BJ (cell line): ENCODE data around the gene SLC35D2. TPM values are rescaled to one million over a fixed set of nuclear protein-coding genes. Genes with fewer than 3 reads are reported as not detected.

ENCODE experiments used
- CTCF ChIA-PET: fragments of 350-600 bp; formaldehyde crosslinking; extraction: SDS; loops from one replicate; lab custom pipeline; 2021; ENCODE audit warnings: antibody characterized with exemption, inconsistent platforms; lab: Yijun Ruan, JAX
- POLR2A ChIA-PET: fragments of 300-600 bp; sonication (Branson Sonifier 250); formaldehyde crosslinking; extraction: SDS; loops from one replicate; lab custom pipeline; 2021; ENCODE audit warnings: antibody characterized with exemption; lab: Charles Lee
- DNase-seq: peaks from one replicate; pipeline ENCODE4 v3.0.0-alpha.2; 2011; ENCODE audit warnings: low read depth
- H3K27me3 ChIP-seq: 2 replicates; pipeline ENCODE4 v1.6.0; 2011; ENCODE audit warnings: low read length; ENCODE audit not compliant: control insufficient read depth, insufficient read depth
- H3K36me3 ChIP-seq: 2 replicates; pipeline ENCODE4 v1.5.1; 2011; ENCODE audit warnings: low read length; ENCODE audit not compliant: control insufficient read depth, insufficient read depth
- H3K4me3 ChIP-seq: 2 replicates; pipeline ENCODE4 v1.5.1; 2011; ENCODE audit warnings: low read depth, mild to moderate bottlenecking, control low read depth, low read length
- polyA plus RNA-seq: library from polyadenylated mRNA; depleted of rRNA; stranded (reverse); fragments of >200 nt; gene quantifications from 2 replicates; pipeline ENCODE4 v1.2.3, GENCODE V29; 2011
- TF ChIP-seq, protein P1 (sequence below): IDR thresholded peaks from 2 replicates; pipeline ENCODE4 v1.5.1; 2011; ENCODE audit warnings: low read depth, mild to moderate bottlenecking, control low read depth, inconsistent platforms, low read length, moderate library complexity; ENCODE audit not compliant: insufficient read depth

The SLC35D2 gene
- polyA plus RNA-seq, 1 experiment = 11.3 TPM

DNA sequence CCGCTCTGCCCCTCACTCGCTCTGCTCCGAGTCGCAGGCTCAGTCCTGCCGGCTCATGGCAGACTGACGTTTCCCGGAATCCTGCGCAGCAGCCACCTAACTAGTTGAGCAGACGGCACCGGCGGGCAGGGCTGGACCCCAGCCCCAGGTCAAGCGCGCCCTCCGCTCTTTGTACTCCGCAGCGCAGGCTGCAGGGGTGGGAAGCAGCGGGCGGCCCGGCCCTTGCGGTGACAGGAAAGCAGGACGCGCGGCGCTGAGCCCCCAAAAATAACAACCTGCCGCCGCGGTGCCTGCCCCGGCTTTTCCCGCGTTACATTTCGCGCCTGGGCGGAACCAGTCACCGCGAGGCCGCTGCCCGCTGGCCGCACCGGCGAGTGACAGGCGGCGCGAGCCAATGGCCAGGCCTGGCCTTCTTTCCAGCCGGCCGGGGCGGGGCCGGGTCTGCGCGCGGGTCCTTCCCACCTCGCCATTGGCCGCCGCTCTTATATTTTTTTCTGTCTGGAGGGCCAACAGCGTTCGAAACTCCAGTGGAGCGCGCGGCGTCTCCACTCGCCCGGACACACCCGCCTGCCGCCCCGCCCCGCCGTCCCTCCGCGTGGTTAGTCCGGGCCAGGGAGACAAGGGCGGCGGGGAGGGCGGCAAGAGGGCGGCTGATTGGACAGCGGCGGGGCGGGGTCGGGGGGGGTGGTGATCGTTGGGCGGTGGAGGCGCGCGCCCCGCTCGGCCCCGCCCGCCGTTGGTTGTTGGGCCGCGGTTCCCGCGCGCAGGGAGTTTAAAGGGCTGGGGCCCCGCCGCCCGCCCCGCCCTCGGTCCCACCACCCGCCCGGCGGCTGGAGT is 34.8 kb upstream of the SLC35D2 start, which contains the start of gene ZNF367:
TSS of gene ZNF367 (minus strand) at position 288 of the 837 bp plus-strand sequence. CDS start 338 bp downstream, outside the sequence.
- peak within 1 kb of the TSS; percentile 82 for H3K4me3 ChIP-seq
- no peaks in the 10 kb centered on the region for H3K27me3 ChIP-seq
- POLR2A ChIA-PET = no interaction called here
- TF ChIP-seq, protein P1, sequence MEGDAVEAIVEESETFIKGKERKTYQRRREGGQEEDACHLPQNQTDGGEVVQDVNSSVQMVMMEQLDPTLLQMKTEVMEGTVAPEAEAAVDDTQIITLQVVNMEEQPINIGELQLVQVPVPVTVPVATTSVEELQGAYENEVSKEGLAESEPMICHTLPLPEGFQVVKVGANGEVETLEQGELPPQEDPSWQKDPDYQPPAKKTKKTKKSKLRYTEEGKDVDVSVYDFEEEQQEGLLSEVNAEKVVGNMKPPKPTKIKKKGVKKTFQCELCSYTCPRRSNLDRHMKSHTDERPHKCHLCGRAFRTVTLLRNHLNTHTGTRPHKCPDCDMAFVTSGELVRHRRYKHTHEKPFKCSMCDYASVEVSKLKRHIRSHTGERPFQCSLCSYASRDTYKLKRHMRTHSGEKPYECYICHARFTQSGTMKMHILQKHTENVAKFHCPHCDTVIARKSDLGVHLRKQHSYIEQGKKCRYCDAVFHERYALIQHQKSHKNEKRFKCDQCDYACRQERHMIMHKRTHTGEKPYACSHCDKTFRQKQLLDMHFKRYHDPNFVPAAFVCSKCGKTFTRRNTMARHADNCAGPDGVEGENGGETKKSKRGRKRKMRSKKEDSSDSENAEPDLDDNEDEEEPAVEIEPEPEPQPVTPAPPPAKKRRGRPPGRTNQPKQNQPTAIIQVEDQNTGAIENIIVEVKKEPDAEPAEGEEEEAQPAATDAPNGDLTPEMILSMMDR = no peak
- no peaks in the 10 kb centered on the region for H3K36me3 ChIP-seq
- CTCF ChIA-PET = no interaction called here
- peak; percentile 88 for DNase-seq

DNA sequence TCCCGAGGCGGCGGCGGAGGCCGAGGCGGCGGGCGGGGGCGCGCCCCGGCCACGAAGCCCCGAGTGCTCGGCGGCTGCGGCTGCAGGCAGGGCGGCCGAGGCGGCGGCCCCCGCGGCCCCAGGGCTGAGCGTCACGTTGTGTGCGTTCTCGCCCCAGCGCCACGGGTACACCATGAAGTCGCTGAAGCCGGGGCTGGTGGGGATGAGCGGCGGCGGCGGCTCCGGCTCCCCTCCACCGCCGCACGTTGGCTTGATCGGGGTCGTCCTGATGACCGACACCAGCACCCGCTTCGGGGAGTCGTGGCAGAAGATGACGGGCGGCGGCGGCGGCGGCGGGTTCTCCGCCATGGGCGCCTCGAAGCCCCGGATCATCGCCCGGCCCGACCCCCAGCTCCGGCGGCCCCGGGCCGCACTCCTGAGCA is 34.2 kb upstream of the SLC35D2 start:
- ChIA-PET POLR2A (no interaction called here), CTCF (no interaction called here)
- Histone ChIP-seq H3K36me3 (no peaks in the 10 kb centered on the region), H3K4me3 (peak overlapping the region; percentile 81), H3K27me3 (no peaks in the 10 kb centered on the region)
- DNase-seq = no peak
- TF ChIP-seq, protein P1 = no peak

DNA sequence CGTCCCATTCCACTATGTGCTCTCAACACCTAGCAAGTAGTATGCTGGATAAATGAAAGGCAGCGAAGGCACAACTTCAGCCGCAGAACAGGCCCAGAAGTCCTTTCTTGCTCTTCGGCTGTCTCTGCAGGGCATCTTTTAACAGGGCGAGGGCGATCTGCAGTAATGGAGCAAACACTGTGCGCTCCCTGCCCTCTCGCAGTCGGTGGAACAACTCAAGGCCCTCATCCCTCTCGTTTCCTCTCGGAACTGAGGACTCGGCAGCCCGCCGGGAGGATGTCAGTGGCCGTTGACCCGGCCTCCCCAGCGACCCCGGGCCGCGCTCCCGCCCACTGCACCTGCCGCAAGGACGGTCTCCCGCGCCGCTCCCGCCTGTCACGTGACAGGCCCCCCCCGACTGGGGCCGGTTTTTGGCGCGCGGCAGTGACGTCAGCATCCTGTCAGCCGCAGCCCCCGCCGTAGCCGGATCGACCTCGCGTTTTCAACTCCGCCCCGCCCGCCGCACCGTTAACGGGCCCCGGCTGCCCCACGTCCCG is 33.6 kb upstream of the SLC35D2 start:
- CTCF ChIA-PET = interaction anchor here (1.5 kb wide), 1 partner anchor 89 kb away, joined by 7 read pairs; no protein-coding TSS in a partner anchor
- peak overlapping the region; percentile 81 for H3K4me3 ChIP-seq
- no peak for DNase-seq
- TF ChIP-seq, protein P1 = peak; percentile 31; the same call in 1 of the 2 replicates
- H3K27me3 ChIP-seq = no peaks in the 10 kb centered on the region
- no peaks in the 10 kb centered on the region for H3K36me3 ChIP-seq
- POLR2A ChIA-PET = no interaction called here

DNA sequence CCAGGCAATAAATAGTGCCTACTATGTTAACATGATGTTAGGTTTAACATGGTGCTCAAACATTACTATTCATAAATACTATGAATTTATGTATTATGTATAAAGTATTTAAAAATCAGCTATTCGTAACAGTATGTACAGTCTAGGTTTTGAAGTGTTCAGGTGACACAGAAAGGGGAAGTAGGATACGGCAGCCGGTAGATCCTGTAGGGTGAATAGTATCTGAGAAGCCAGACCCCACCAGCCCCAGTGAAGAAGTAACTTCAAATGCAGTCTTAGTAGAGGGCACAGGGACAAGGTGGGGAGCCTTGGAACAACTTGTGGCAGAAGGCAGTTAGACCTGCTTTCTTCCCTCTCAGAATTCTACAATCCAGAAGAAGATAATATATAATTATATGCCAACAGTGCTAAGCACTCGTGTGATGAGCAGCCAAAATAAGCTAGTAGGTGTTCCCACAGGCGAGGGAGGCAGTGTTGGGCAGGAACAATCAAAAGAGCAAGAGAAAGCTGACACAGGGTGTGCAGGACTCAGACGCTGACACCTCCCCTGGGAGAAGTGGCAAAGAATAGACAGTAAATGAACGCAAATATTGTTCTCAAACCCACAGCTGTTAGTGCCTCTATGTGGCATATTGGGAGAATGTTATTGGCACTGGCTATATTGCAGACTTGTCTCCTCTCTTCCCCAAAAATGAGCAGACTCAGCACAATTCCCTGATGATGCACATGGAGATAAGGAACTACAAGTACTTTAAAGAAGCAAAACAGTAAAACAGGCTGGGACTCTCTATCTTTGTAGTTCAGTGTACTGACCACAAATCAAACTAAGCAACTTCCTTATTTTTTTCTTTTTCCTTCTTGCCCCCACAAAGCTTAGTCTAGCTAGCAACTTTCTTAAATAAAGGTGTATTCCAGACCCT is 30.1 kb upstream of the SLC35D2 start:
- H3K36me3 ChIP-seq = no peaks in the 10 kb centered on the region
- H3K4me3 ChIP-seq = no peak overlapping the region
- ChIA-PET POLR2A (no interaction called here), CTCF (interaction anchor here (0.6 to 1.4 kb wide), 3 partner anchors 15 to 54 kb away, joined by 3 to 5 read pairs (median 4); no protein-coding TSS in a partner anchor)
- TF ChIP-seq, protein P1 = no peak
- DNase-seq = no peak
- no peaks in the 10 kb centered on the region for H3K27me3 ChIP-seq
